OCI-LY1 (cell line): ENCODE measurements around the gene ASL.

Experiments used
- H2AFZ ChIP-seq: fragments of 200-600 bp; sonication (generic), shearing (Covaris generic); 2 replicates; pipeline ENCODE4 v1.6.0; 2014; ENCODE audit warnings: antibody characterized with exemption, mild to moderate bottlenecking, low read length
- H3F3A ChIP-seq: fragments of 200-600 bp; sonication (generic), shearing (Covaris generic); 2 replicates; pipeline ENCODE4 v1.6.0; 2014; ENCODE audit warnings: mild to moderate bottlenecking, antibody characterized with exemption, low read length, moderate library complexity; ENCODE audit not compliant: insufficient read depth
- H3K27ac ChIP-seq: fragments of 200-600 bp; sonication (generic); 2 replicates; pipeline ENCODE4 v1.5.1; 2014; ENCODE audit warnings: low read length, mixed run types, mild to moderate bottlenecking, low read depth; ENCODE audit not compliant: poor library complexity, severe bottlenecking
- H3K27me3 ChIP-seq: fragments of 200-600 bp; sonication (generic); 2 replicates; pipeline ENCODE4 v1.6.0; 2014; ENCODE audit warnings: antibody characterized with exemption, mild to moderate bottlenecking, low read length, moderate library complexity; ENCODE audit not compliant: insufficient read depth
- H3K36me3 ChIP-seq: fragments of 200-600 bp; sonication (generic); 2 replicates; pipeline ENCODE4 v1.6.1; 2014; ENCODE audit warnings: mild to moderate bottlenecking, antibody characterized with exemption, low read length, moderate library complexity, mixed read lengths; ENCODE audit not compliant: insufficient read depth
- H3K4me1 ChIP-seq: fragments of 200-600 bp; sonication (generic); 2 replicates; pipeline ENCODE4 v1.5.1; 2014; ENCODE audit warnings: mild to moderate bottlenecking, low read length, moderate library complexity; ENCODE audit not compliant: insufficient read depth, severe bottlenecking
- H3K4me2 ChIP-seq: fragments of 200-600 bp; sonication (generic), shearing (Covaris generic); 2 replicates; pipeline ENCODE4 v1.6.1; 2014; ENCODE audit warnings: low read length
- H3K4me3 ChIP-seq: fragments of 200-600 bp; sonication (generic); 2 replicates; pipeline ENCODE4 v1.5.1; 2014; ENCODE audit warnings: low read length, low read depth, mild to moderate bottlenecking, mixed read lengths; ENCODE audit not compliant: poor library complexity, severe bottlenecking
- H3K79me2 ChIP-seq: fragments of 200-600 bp; shearing (Covaris generic); 2 replicates; pipeline ENCODE4 v1.6.1; 2016; ENCODE audit warnings: mixed run types, low read length, mixed read lengths; ENCODE audit not compliant: insufficient read depth
- H3K9ac ChIP-seq: fragments of 200-600 bp; sonication (generic), shearing (Covaris generic); 2 replicates; pipeline ENCODE4 v1.6.1; 2014; ENCODE audit warnings: mild to moderate bottlenecking, low read length, mixed read lengths
- H3K9me2 ChIP-seq: fragments of 200-600 bp; sonication (generic), shearing (Covaris generic); 2 replicates; pipeline ENCODE4 v1.6.1; 2014; ENCODE audit warnings: low read depth, mild to moderate bottlenecking, low read length, mixed read lengths
- H3K9me3 ChIP-seq: fragments of 200-600 bp; shearing (Covaris generic); 2 replicates; pipeline ENCODE4 v1.6.1; 2014; ENCODE audit warnings: low read length, mixed read lengths
- H4K20me1 ChIP-seq: fragments of 200-600 bp; sonication (generic), shearing (Covaris generic); 2 replicates; pipeline ENCODE4 v1.6.0; 2016; ENCODE audit warnings: mild to moderate bottlenecking, low read length; ENCODE audit not compliant: insufficient read depth
- EZH2 ChIP-seq: fragments of 200-600 bp; sonication (generic), shearing (Covaris generic); IDR thresholded peaks from 2 replicates; pipeline ENCODE4 v1.8.0; 2017; ENCODE audit warnings: borderline replicate concordance, mixed run types, mild to moderate bottlenecking, antibody characterized with exemption, low read length, moderate library complexity, mixed read lengths
- TF ChIP-seq, protein P1 (sequence below): fragments of 200-600 bp; sonication (generic), shearing (Covaris generic); IDR thresholded peaks from 2 replicates; pipeline ENCODE4 v1.5.1; 2017; ENCODE audit warnings: mild to moderate bottlenecking, antibody characterized with exemption, low read length, moderate library complexity, mixed read lengths

The ASL gene

DNA sequence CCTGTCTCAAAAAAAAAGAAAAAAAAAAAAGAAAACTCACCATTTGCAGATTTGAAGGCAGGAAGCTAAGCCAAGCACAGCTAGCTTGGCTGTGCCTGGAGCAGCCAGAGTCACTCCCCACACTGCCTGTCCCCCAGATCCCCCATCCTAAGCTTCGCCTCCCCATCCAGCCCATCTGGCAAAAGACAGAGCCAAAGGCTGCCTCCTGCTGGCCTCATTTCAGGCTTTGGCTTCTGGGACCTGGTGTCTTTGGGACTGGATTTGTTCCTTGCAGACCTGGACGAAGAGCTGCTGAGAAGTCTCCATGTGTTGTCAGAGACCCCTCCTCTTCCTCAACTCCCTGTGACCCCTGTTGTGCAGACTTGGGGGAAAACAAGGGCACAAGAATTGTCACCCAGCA, 8.1 kb downstream of the ASL start:
- Histone ChIP-seq H2AFZ (no peak overlapping the region), H3K4me3 (no peak overlapping the region), H3K79me2 (no peaks in the 10 kb centered on the region), H3K36me3 (no peaks in the 10 kb centered on the region), H3F3A (no peaks in the 10 kb centered on the region), H4K20me1 (no peaks in the 10 kb centered on the region), H3K4me2 (no peak overlapping the region), H3K9ac (no peak overlapping the region), H3K27me3 (no peaks in the 10 kb centered on the region), H3K4me1 (no peaks in the 10 kb centered on the region), H3K27ac (no peak overlapping the region), H3K9me3 (no peaks in the 10 kb centered on the region), H3K9me2 (no peaks in the 10 kb centered on the region)
- TF ChIP-seq, protein P1, sequence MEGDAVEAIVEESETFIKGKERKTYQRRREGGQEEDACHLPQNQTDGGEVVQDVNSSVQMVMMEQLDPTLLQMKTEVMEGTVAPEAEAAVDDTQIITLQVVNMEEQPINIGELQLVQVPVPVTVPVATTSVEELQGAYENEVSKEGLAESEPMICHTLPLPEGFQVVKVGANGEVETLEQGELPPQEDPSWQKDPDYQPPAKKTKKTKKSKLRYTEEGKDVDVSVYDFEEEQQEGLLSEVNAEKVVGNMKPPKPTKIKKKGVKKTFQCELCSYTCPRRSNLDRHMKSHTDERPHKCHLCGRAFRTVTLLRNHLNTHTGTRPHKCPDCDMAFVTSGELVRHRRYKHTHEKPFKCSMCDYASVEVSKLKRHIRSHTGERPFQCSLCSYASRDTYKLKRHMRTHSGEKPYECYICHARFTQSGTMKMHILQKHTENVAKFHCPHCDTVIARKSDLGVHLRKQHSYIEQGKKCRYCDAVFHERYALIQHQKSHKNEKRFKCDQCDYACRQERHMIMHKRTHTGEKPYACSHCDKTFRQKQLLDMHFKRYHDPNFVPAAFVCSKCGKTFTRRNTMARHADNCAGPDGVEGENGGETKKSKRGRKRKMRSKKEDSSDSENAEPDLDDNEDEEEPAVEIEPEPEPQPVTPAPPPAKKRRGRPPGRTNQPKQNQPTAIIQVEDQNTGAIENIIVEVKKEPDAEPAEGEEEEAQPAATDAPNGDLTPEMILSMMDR: no peak; the same call in 1 of the 2 replicates
- no peak for TF ChIP-seq EZH2

DNA sequence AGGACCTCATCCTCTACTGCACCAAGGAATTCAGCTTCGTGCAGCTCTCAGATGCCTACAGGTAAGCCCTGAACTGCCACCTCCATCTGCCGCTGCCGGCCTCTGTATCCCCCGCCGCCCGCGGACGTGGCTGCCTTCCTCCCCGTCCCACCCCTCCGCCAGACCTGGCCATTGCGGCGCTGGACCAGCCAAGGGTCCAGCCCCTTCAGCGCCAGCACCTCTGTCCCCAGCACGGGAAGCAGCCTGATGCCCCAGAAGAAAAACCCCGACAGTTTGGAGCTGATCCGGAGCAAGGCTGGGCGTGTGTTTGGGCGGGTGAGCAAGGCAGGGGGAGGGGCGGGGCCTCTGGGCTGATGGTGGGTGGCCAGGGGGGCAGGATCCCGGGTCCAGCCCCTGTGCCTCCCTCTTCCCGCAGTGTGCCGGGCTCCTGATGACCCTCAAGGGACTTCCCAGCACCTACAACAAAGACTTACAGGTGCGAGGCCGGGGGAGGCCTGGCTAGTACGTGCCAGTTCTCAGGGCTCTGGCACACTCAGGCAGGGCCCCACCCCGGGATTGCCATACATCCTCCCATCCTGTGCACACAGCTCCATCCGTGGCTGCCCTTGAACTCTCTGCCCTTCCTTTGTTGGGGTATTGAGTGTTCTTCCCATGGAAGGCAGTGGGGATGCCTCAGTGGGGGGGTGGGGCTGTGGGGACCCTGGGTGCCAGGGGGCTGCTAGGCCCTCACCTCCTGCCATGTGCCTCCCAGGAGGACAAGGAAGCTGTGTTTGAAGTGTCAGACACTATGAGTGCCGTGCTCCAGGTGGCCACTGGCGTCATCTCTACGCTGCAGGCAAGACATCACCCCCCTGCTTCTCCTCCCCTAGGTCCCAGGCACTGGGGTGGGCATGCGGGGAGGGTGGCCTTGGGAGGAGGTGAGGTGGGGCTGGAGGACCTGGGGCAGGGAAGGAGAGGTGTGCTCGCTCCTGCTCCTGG, 13.5 kb downstream of the ASL start:
- no peak overlapping the region for H2AFZ ChIP-seq
- TF ChIP-seq, protein P1: no peak
- no peak for TF ChIP-seq EZH2
- no peaks in the 10 kb centered on the region for H3F3A ChIP-seq
- no peak overlapping the region for H3K27ac ChIP-seq
- no peak overlapping the region for H3K4me2 ChIP-seq
- no peaks in the 10 kb centered on the region for H3K9me2 ChIP-seq
- no peaks in the 10 kb centered on the region for H3K27me3 ChIP-seq
- H4K20me1 ChIP-seq: no peaks in the 10 kb centered on the region
- H3K36me3 ChIP-seq: no peaks in the 10 kb centered on the region
- no peaks in the 10 kb centered on the region for H3K9me3 ChIP-seq
- no peak overlapping the region for H3K4me3 ChIP-seq
- H3K79me2 ChIP-seq: no peaks in the 10 kb centered on the region
- H3K4me1 ChIP-seq: no peaks in the 10 kb centered on the region
- H3K9ac ChIP-seq: no peak overlapping the region

DNA sequence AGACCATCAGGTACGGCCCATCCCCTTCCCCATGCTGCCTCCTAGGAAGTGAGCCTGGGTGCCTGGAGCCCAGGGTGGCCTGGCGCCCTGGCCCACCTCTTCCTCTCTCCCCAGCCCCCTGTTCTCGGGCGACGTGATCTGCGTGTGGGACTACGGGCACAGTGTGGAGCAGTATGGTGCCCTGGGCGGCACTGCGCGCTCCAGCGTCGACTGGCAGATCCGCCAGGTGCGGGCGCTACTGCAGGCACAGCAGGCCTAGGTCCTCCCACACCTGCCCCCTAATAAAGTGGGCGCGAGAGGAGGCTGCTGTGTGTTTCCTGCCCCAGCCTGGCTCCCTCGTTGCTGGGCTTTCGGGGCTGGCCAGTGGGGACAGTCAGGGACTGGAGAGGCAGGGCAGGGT, 17.0 kb downstream of the ASL start:
- Histone ChIP-seq H3K9me3 (no peaks in the 10 kb centered on the region), H3K4me3 (no peak overlapping the region), H3K27ac (no peak overlapping the region), H3K9ac (no peak overlapping the region), H3K9me2 (no peaks in the 10 kb centered on the region), H4K20me1 (no peaks in the 10 kb centered on the region), H3K79me2 (no peaks in the 10 kb centered on the region), H3K4me2 (no peak overlapping the region), H3K4me1 (no peaks in the 10 kb centered on the region), H3K27me3 (no peaks in the 10 kb centered on the region), H3K36me3 (no peaks in the 10 kb centered on the region), H3F3A (no peaks in the 10 kb centered on the region), H2AFZ (no peak overlapping the region)
- TF ChIP-seq, protein P1: no peak
- no peak for TF ChIP-seq EZH2
